GM23248 (cell line): ENCODE measurements around the gene CRYBA1.

ENCODE experiments used
- EZH2 ChIP-seq: fragments of 200-600 bp; sonication (generic); IDR thresholded peaks from 2 replicates; pipeline ENCODE4 v1.6.1; 2018; ENCODE audit warnings: antibody characterized with exemption, mild to moderate bottlenecking; ENCODE audit not compliant: insufficient read depth, poor library complexity, severe bottlenecking
- EZH2phosphoT487 ChIP-seq: fragments of 200-600 bp; sonication (generic); IDR thresholded peaks from 2 replicates; pipeline ENCODE4 v1.6.1; 2018; ENCODE audit warnings: antibody characterized with exemption, moderate library complexity, mild to moderate bottlenecking, low read depth; ENCODE audit not compliant: insufficient read depth

DNA sequence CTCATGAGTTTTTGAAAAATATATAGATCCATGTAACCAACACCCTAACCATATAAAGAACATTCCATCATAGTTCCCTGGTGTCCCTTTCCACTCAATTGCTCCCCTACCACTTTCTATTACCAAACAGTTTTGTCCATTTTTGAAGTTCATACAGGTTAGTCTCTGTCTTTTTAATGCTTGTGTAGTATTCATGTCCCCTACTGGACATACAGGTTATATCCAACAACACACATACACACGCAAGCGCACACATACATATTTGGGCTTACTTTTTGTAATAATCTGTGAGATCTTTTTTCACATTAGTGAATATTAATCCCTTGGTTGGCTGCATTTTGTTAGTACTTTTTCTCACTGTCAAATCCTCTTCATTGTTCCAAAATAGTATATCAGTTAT is 6.4 kb downstream of the CRYBA1 start:
- TF ChIP-seq EZH2 (no peak), EZH2phosphoT487 (no peak)
